Activated CD8-positive, alpha-beta T cell treated with anti-CD3 and anti-CD28 coated beads for 36 hours (primary cell): ENCODE measurements around the gene OR52E8. TPM values are rescaled to one million over a fixed set of nuclear protein-coding genes. Genes with fewer than 3 reads are reported as not detected.
A peak's percentile ranks its signal among the peaks of the same experiment; 100 is the strongest.

Source experiments
- ATAC-seq: fragments of 200-7000 bp; cut with Tn5 transposase; one replicate; pipeline ENCODE4 v1.10.0; 2021; ENCODE audit warnings: mild to moderate bottlenecking, moderate library complexity
- CTCF ChIA-PET: fragments of 350-600 bp; sonication (Branson Sonifier 250); formaldehyde crosslinking; loops from one replicate; lab custom pipeline; 2021; ENCODE audit warnings: antibody characterized with exemption; lab: Charles Lee
- POLR2A ChIA-PET: fragments of 350-600 bp; sonication (Branson Sonifier 250); formaldehyde crosslinking; loops from one replicate; lab custom pipeline; 2021; ENCODE audit warnings: antibody characterized with exemption; lab: Charles Lee
- DNase-seq: peaks from one replicate; pipeline ENCODE4 v3.0.0-alpha.2; 2020
- H3K27ac Mint-ChIP-seq: one replicate; pipeline ENCODE4 v1.8.0; 2021; ENCODE audit warnings: mild to moderate bottlenecking, mixed read lengths
- H3K27me3 Mint-ChIP-seq: one replicate; pipeline ENCODE4 v1.8.0; 2021; ENCODE audit warnings: mixed read lengths
- H3K36me3 Mint-ChIP-seq: one replicate; pipeline ENCODE4 v1.8.0; 2021; ENCODE audit warnings: low read depth, mixed read lengths
- H3K4me1 Mint-ChIP-seq: one replicate; pipeline ENCODE4 v1.8.0; 2021; ENCODE audit warnings: low read depth, mixed read lengths
- H3K4me3 Mint-ChIP-seq: one replicate; pipeline ENCODE4 v1.8.0; 2021; ENCODE audit warnings: mild to moderate bottlenecking, moderate library complexity, mixed read lengths
- H3K9me3 Mint-ChIP-seq: one replicate; pipeline ENCODE4 v1.8.0; 2021; ENCODE audit warnings: mixed read lengths
- intact Hi-C: fragments of 100-400 bp; cut with micrococcal nuclease; formaldehyde crosslinking; loops from one replicate; pipeline ENCODE4 v1.10.0; 2022
- total RNA-seq, 2 experiments: library from RNA; stranded (reverse); gene quantifications; one replicate each; pipeline ENCODE4 v1.2.3, GENCODE V29; 2021
- TF ChIP-seq, protein P1 (sequence below): fragments of 200-600 bp; IDR thresholded peaks from one replicate; pipeline ENCODE4 v1.8.0; 2022; ENCODE audit warnings: antibody characterized with exemption, mild to moderate bottlenecking

Gene OR52E8
- total RNA-seq = not detected

- intact Hi-C loops = no loop called here
- DNase-seq (no peak), ATAC-seq (no peak)
- Mint-ChIP-seq H3K27me3 (peaks cover 16% of the 10 kb centered on the region), H3K36me3 (no peaks in the 10 kb centered on the region), H3K4me3 (no peak within 1 kb of the TSS), H3K4me1 (no peaks in the 10 kb centered on the region), H3K9me3 (no peaks in the 10 kb centered on the region), H3K27ac (no peak within 1 kb of the TSS)
- ChIA-PET CTCF (no interaction called here), POLR2A (no interaction called here)
- TF ChIP-seq, protein P1, sequence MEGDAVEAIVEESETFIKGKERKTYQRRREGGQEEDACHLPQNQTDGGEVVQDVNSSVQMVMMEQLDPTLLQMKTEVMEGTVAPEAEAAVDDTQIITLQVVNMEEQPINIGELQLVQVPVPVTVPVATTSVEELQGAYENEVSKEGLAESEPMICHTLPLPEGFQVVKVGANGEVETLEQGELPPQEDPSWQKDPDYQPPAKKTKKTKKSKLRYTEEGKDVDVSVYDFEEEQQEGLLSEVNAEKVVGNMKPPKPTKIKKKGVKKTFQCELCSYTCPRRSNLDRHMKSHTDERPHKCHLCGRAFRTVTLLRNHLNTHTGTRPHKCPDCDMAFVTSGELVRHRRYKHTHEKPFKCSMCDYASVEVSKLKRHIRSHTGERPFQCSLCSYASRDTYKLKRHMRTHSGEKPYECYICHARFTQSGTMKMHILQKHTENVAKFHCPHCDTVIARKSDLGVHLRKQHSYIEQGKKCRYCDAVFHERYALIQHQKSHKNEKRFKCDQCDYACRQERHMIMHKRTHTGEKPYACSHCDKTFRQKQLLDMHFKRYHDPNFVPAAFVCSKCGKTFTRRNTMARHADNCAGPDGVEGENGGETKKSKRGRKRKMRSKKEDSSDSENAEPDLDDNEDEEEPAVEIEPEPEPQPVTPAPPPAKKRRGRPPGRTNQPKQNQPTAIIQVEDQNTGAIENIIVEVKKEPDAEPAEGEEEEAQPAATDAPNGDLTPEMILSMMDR = no peak
These were observed at the start of gene OR52E8 for GRCh38 chr11:5857590-5857989. Gene OR52E8, minus strand, starts transcription at chr11:5857690. Its CDS starts 0 bp downstream, at chr11:5857690.

DNA sequence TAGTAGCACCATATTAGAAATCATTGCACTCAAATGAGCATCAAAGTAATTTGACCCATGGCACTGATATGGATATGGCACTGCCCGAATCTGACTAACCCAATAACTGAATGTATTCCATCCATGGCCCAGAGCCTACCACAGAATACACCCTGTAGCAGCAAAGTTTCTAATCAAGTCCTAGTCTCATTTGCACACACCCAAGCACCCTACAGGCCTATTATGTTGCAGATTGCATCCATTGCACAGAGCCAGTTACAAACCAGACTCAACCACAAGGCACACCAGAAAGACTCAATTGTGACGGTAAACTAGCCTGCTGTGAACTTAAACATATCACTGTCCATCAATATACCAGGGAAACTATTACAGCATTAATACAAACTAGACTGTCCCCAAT lies 42.0 kb upstream of the OR52E8 start:
- Mint-ChIP-seq H3K9me3 (no peaks in the 10 kb centered on the region), H3K27me3 (no peaks in the 10 kb centered on the region), H3K4me1 (no peaks in the 10 kb centered on the region), H3K27ac (no peak overlapping the region), H3K4me3 (no peak overlapping the region), H3K36me3 (no peaks in the 10 kb centered on the region)
- intact Hi-C loops = no loop called here
- CTCF ChIA-PET = no interaction called here
- ATAC-seq (no peak), DNase-seq (no peak)
- TF ChIP-seq, protein P1 = no peak
- POLR2A ChIA-PET = no interaction called here

DNA sequence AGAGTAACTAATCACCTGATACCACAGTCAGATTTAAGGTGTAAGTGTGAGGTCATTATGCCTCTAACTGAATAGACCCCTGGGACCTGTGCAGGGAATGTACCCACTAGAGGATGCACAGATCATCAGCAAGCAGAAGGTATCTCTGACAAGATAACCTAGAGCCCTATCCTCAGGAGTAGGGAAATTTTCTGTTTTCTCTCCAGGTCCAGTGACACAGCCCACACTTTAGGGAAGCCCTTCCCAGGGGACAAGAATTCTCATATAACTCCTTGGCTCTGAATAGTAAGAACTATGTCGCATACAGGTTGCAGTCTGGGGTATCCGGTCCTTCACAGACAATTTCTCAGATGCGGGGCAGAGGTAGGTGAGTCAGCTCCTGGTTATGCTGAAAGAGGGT lies 35.4 kb upstream of the OR52E8 start, which contains the start of gene OR52E5:
Gene OR52E5 (plus strand): TSS at position 301 of the 400 bp plus-strand sequence. CDS start 7,569 bp downstream, outside the sequence.
- H3K9me3 Mint-ChIP-seq = no peaks in the 10 kb centered on the region
- DNase-seq (no peak), ATAC-seq (no peak)
- H3K27me3 Mint-ChIP-seq = peaks cover 4% of the 10 kb centered on the region
- H3K36me3 Mint-ChIP-seq = no peaks in the 10 kb centered on the region
- POLR2A ChIA-PET = no interaction called here
- intact Hi-C loops = no loop called here
- TF ChIP-seq, protein P1 = no peak
- CTCF ChIA-PET = no interaction called here
- no peak within 1 kb of the TSS for H3K27ac Mint-ChIP-seq
- no peaks in the 10 kb centered on the region for H3K4me1 Mint-ChIP-seq
- no peak within 1 kb of the TSS for H3K4me3 Mint-ChIP-seq

- CTCF ChIA-PET = interaction anchor here (0.7 to 1.8 kb wide), 14 partner anchors 11 to 766 kb away, joined by 3 to 8 read pairs (median 4); partner anchors contain the start of gene TRIM5
- H3K4me3 Mint-ChIP-seq = no peak overlapping the region
- TF ChIP-seq, protein P1 = peak; percentile 65
- H3K9me3 Mint-ChIP-seq = no peaks in the 10 kb centered on the region
- no peaks in the 10 kb centered on the region for H3K4me1 Mint-ChIP-seq
- no peak overlapping the region for H3K27ac Mint-ChIP-seq
- no peak for ATAC-seq
- no peak for DNase-seq
- no peaks in the 10 kb centered on the region for H3K36me3 Mint-ChIP-seq
- intact Hi-C loops = no loop called here
- H3K27me3 Mint-ChIP-seq = peaks cover 4% of the 10 kb centered on the region
- POLR2A ChIA-PET = no interaction called here
These were observed 33.8 kb upstream of the OR52E8 start for GRCh38 chr11:5891216-5891800.

GRCh38 chr11:5887661-5888060 lies 30.2 kb upstream of the OR52E8 start:
- Mint-ChIP-seq H3K27me3 (peaks cover 8% of the 10 kb centered on the region), H3K4me3 (no peak overlapping the region), H3K4me1 (no peaks in the 10 kb centered on the region), H3K27ac (no peak overlapping the region), H3K36me3 (no peaks in the 10 kb centered on the region), H3K9me3 (no peaks in the 10 kb centered on the region)
- ATAC-seq (no peak), DNase-seq (no peak)
- POLR2A ChIA-PET = no interaction called here
- TF ChIP-seq, protein P1 = no peak
- intact Hi-C loops = no loop called here
- CTCF ChIA-PET = interaction anchor here (2.0 kb wide), 1 partner anchor 9 kb away, joined by 5 read pairs; no protein-coding TSS in a partner anchor
